ENCODE data around the gene SLC26A8. TPM values are rescaled to one million over a fixed set of nuclear protein-coding genes. Genes with fewer than 3 reads are reported as not detected.

The SLC26A8 gene
- total and polyA plus RNA-seq, 4 donors = 0.20 to 1.1 (median 0.48) TPM

- H3K4me3 ChIP-seq = no peak overlapping the region
- no peak for TF ChIP-seq CTCF (IDR thresholded peaks at IDR 0.05; ENCODE audit: control extremely low read depth, extremely low read depth)
- no peak for ATAC-seq (ENCODE audit: insufficient read depth, low FRiP score)
Measured at GRCh38 chr6:35895560-35895959, 128.9 kb downstream of the SLC26A8 start.

GRCh38 chr6:35894776-35895175 is 129.7 kb downstream of the SLC26A8 start:
- 88 to 91% methylated on average over 2 of the region's 2 CpGs for WGBS, 2 donors
- Histone ChIP-seq H3K4me3 (no peak overlapping the region), H3K9me3 (ENCODE audit: control insufficient read depth in 4 of 4, insufficient read depth in 3 of 4, low read length in 3 of 4) (no peaks in the 10 kb centered on the region), H3K36me3 (ENCODE audit: control insufficient read depth in 4 of 4, insufficient read depth in 4 of 4, low read length in 4 of 4) (no peaks in the 10 kb centered on the region), H3K4me1 (ENCODE audit: control insufficient read depth in 5 of 5, insufficient read depth in 5 of 5, low read length in 5 of 5) (no peaks in the 10 kb centered on the region), H3K27me3 (ENCODE audit: control insufficient read depth in 3 of 3, insufficient read depth in 3 of 3, low read length in 2 of 3) (no peaks in the 10 kb centered on the region), H3K9ac (ENCODE audit: insufficient read depth in 1 of 2, low read length in 2 of 2) (no peak overlapping the region), H3K27ac (ENCODE audit: low read depth in 1 of 2, low read length in 1 of 2) (no peak overlapping the region)
- TF ChIP-seq CTCF (IDR thresholded peaks at IDR 0.05; ENCODE audit: control extremely low read depth, extremely low read depth) = no peak
- DNase-seq (no peak), ATAC-seq (ENCODE audit: insufficient read depth, low FRiP score) (no peak)

More at GRCh38 chr6:35895560-35895959, 128.9 kb downstream of the SLC26A8 start:
- H3K9me3 ChIP-seq (ENCODE audit: control insufficient read depth in 4 of 4, insufficient read depth in 3 of 4, low read length in 3 of 4) = no peaks in the 10 kb centered on the region
- H3K36me3 ChIP-seq (ENCODE audit: control insufficient read depth in 4 of 4, insufficient read depth in 4 of 4, low read length in 4 of 4) = no peaks in the 10 kb centered on the region
- DNase-seq = no peak
- H3K9ac ChIP-seq (ENCODE audit: insufficient read depth in 1 of 2, low read length in 2 of 2) = no peak overlapping the region
- 95 to 100% methylated on average over 3 of the region's 3 CpGs for WGBS, 2 donors
- H3K27ac ChIP-seq (ENCODE audit: low read depth in 1 of 2, low read length in 1 of 2) = no peak overlapping the region
- H3K4me1 ChIP-seq (ENCODE audit: control insufficient read depth in 5 of 5, insufficient read depth in 5 of 5, low read length in 5 of 5) = peaks cover 0 to 3% (median 0%) of the 10 kb centered on the region in 5 donors
- H3K27me3 ChIP-seq (ENCODE audit: control insufficient read depth in 3 of 3, insufficient read depth in 3 of 3, low read length in 2 of 3) = no peaks in the 10 kb centered on the region

Other genes with a start within 250 kb of the SLC26A8 start
- not detected for gene CLPSL2, start 248.0 kb downstream of the SLC26A8 start, total RNA-seq
- not detected for gene CLPSL2, start 248.0 kb downstream of the SLC26A8 start, polyA plus RNA-seq
- not detected for gene CLPSL1, start 243.6 kb downstream of the SLC26A8 start, total RNA-seq
- gene CLPSL1, start 243.6 kb downstream of the SLC26A8 start, polyA plus RNA-seq = not detected
- gene CLPS, start 227.3 kb downstream of the SLC26A8 start, total RNA-seq = 1 to 10 TPM in 1 of 2 donors, not detected in 1; 5.3 TPM
- gene CLPS, start 227.3 kb downstream of the SLC26A8 start, polyA plus RNA-seq = under 1 TPM in 1 of 2 donors, not detected in 1; 0.38 TPM
- gene LHFPL5, start 219.3 kb downstream of the SLC26A8 start, total RNA-seq = not detected
- gene LHFPL5, start 219.3 kb downstream of the SLC26A8 start, polyA plus RNA-seq = not detected
- 10 to 100 TPM; 29.1 to 78.9 TPM for gene SRPK1, start 103.5 kb downstream of the SLC26A8 start, total RNA-seq
- 10 to 100 TPM in 1 of 2 donors, 1 to 10 TPM in 1; 9.6 to 18.0 TPM for gene SRPK1, start 103.5 kb downstream of the SLC26A8 start, polyA plus RNA-seq
- 10 to 100 TPM; 63.3 to 93.3 TPM for gene MAPK14, start 3.2 kb upstream of the SLC26A8 start, total RNA-seq
- 10 to 100 TPM; 12.8 to 55.6 TPM for gene MAPK14, start 3.2 kb upstream of the SLC26A8 start, polyA plus RNA-seq
- 10 to 100 TPM; 29.9 to 73.3 TPM for gene MAPK13, start 105.9 kb upstream of the SLC26A8 start, total RNA-seq
- gene MAPK13, start 105.9 kb upstream of the SLC26A8 start, polyA plus RNA-seq = 10 to 100 TPM; 42.2 to 58.9 TPM
- gene BRPF3, start 172.1 kb upstream of the SLC26A8 start, total RNA-seq = 10 to 100 TPM; 27.0 to 29.2 TPM
- gene BRPF3, start 172.1 kb upstream of the SLC26A8 start, polyA plus RNA-seq = 10 to 100 TPM in 1 of 2 donors, 1 to 10 TPM in 1; 7.8 to 13.3 TPM
- gene PNPLA1, start 245.4 kb upstream of the SLC26A8 start, total RNA-seq = 1 to 10 TPM in 1 of 2 donors, under 1 TPM in 1; 0.43 to 1.3 TPM
- 1 to 10 TPM in 1 of 2 donors, under 1 TPM in 1; 0.06 to 5.6 TPM for gene PNPLA1, start 245.4 kb upstream of the SLC26A8 start, polyA plus RNA-seq

Measured in lung (tissue), 12 donors.